GM12891 (cell line): ENCODE data around the gene EFNB1.

ENCODE experiments used
- POLR2A ChIP-seq: IDR thresholded peaks from 2 replicates; pipeline ENCODE4 v1.6.1; 2011; ENCODE audit warnings: low read depth, low read length, control low read depth
- POLR2AphosphoS5 ChIP-seq: IDR thresholded peaks from 2 replicates; pipeline ENCODE4 v1.6.1; 2011; ENCODE audit warnings: low read depth, low read length, control low read depth
- TAF1 ChIP-seq: IDR thresholded peaks from 2 replicates; pipeline ENCODE4 v1.6.1; 2011; ENCODE audit warnings: low read depth, low read length, control low read depth

DNA sequence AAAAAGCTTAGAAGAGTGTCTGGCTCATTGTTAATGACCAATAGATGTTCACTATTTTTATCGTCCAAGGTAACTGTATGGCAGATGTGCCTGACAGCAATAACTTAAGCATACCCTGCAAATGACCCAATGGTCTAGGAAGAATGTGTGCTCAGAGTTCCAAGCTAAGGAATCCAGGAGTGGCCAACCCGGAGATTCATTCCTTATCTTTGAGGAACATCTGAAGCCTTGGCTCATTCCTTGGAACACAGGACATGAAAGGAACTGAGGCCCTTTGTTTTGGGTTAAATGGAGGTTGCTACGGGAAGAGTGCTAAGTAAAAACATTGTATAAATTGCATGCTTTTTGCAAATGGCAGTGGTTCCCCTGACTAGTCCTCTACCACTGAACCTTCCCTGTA is 38.9 kb upstream of the EFNB1 start:
- TF ChIP-seq POLR2A: no peak
- TF ChIP-seq POLR2AphosphoS5: no peak
- no peak for TF ChIP-seq TAF1
